ENCODE measurements around the gene COPS7A.

The COPS7A gene

DNA sequence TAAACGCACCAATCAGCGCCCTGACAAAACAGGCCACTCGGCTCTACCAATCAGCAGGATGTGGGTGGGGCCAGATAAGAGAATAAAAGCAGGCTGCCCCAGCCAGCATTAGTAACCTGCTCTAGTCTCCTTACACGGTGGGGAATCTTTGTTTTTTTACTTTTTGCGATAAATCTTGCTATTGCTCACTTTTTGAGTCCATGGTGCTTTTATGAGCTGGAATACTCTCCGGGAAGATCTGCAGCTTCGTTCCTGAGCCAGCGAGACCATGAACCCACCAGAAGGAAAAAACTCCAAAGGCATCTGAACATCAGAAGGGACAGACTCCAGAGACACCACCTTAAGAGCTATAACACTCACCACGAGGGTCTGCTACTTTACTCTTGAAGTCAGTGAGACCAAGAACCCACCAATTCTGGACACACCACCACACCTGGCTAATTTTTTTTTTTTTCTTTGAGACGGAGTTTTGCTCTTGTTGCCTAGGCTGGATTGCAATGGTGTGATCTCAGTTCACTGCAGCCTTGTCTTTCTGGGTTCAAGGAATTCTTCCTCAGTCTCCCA, 6.9 kb upstream of the COPS7A start:
- TF ChIP-seq, protein P1, sequence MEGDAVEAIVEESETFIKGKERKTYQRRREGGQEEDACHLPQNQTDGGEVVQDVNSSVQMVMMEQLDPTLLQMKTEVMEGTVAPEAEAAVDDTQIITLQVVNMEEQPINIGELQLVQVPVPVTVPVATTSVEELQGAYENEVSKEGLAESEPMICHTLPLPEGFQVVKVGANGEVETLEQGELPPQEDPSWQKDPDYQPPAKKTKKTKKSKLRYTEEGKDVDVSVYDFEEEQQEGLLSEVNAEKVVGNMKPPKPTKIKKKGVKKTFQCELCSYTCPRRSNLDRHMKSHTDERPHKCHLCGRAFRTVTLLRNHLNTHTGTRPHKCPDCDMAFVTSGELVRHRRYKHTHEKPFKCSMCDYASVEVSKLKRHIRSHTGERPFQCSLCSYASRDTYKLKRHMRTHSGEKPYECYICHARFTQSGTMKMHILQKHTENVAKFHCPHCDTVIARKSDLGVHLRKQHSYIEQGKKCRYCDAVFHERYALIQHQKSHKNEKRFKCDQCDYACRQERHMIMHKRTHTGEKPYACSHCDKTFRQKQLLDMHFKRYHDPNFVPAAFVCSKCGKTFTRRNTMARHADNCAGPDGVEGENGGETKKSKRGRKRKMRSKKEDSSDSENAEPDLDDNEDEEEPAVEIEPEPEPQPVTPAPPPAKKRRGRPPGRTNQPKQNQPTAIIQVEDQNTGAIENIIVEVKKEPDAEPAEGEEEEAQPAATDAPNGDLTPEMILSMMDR (IDR thresholded peaks at IDR 0.05; ENCODE audit: low read length) = no peak
- no peak for TF ChIP-seq EZH2phosphoT487 (IDR thresholded peaks at IDR 0.05; ENCODE audit: low read length)
- no peak for TF ChIP-seq EZH2 (optimal IDR thresholded peaks at IDR 0.05; ENCODE audit: low read depth, low read length)
- Histone ChIP-seq H3K4me3 (ENCODE audit: low read length) (no peak overlapping the region), H3K9ac (ENCODE audit: low read length) (no peak overlapping the region), H3K36me3 (replicated peaks; ENCODE audit: insufficient read depth, low read length) (no peaks in the 10 kb centered on the region), H3K79me2 (ENCODE audit: low read length) (no peaks in the 10 kb centered on the region), H2AFZ (ENCODE audit: low read length) (no peak overlapping the region), H3F3A (ENCODE audit: insufficient read depth, low read length) (no peaks in the 10 kb centered on the region), H3K27ac (ENCODE audit: low read length) (no peak overlapping the region), H3K4me1 (ENCODE audit: low read length) (no peaks in the 10 kb centered on the region), H4K20me1 (ENCODE audit: insufficient read depth, low read length) (no peaks in the 10 kb centered on the region), H3K27me3 (replicated peaks; ENCODE audit: insufficient read depth, low read length) (peaks cover 5% of the 10 kb centered on the region; the same call in 1 of the 2 replicates), H3K9me2 (replicated peaks; ENCODE audit: insufficient read depth, low read length) (no peaks in the 10 kb centered on the region), H3K9me3 (replicated peaks; ENCODE audit: insufficient read depth, low read length) (no peaks in the 10 kb centered on the region), H3K4me2 (ENCODE audit: low read depth, low read length) (no peak overlapping the region)
- no peak for DNase-seq

DNA sequence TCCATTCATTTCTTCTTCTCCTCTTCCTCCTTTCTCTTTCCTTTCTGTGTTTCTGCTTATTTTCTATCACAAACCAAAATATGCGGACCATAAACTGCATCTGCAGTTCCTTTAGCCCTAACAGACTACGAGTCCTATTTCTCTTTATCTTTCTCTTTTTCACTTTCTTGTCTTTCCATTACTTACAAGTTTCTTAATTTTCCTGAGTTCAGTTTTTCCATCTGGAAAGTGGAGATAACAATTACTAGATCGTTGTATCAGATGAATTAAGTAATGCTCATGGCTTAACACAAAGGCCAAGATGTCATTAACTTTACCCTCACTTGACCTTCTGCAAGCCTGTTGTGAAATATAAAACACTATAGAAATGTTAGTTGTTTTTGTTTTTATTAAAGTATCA, 983 bp upstream of the COPS7A start:
- no peaks in the 10 kb centered on the region for H3K36me3 ChIP-seq (replicated peaks; ENCODE audit: insufficient read depth, low read length)
- H4K20me1 ChIP-seq (ENCODE audit: insufficient read depth, low read length) = no peaks in the 10 kb centered on the region
- no peak for TF ChIP-seq EZH2phosphoT487 (IDR thresholded peaks at IDR 0.05; ENCODE audit: low read length)
- TF ChIP-seq, protein P1 (IDR thresholded peaks at IDR 0.05; ENCODE audit: low read length) = no peak
- TF ChIP-seq EZH2 (optimal IDR thresholded peaks at IDR 0.05; ENCODE audit: low read depth, low read length) = no peak
- H3K79me2 ChIP-seq (ENCODE audit: low read length) = peaks cover 7% of the 10 kb centered on the region
- H3K4me3 ChIP-seq (ENCODE audit: low read length) = no peak overlapping the region
- H3K9me2 ChIP-seq (replicated peaks; ENCODE audit: insufficient read depth, low read length) = no peaks in the 10 kb centered on the region
- no peaks in the 10 kb centered on the region for H3K9me3 ChIP-seq (replicated peaks; ENCODE audit: insufficient read depth, low read length)
- H3K4me2 ChIP-seq (ENCODE audit: low read depth, low read length) = 0 out of 2 replicates have a peak overlapping the region, but pooled peaks have one; percentile 68
- 0 out of 2 replicates have a peak overlapping the region, but pooled peaks have one; percentile 89 for H2AFZ ChIP-seq (ENCODE audit: low read length)
- peaks cover 7% of the 10 kb centered on the region for H3F3A ChIP-seq (ENCODE audit: insufficient read depth, low read length)
- H3K27me3 ChIP-seq (replicated peaks; ENCODE audit: insufficient read depth, low read length) = no peaks in the 10 kb centered on the region
- no peak overlapping the region for H3K27ac ChIP-seq (ENCODE audit: low read length)
- no peak for DNase-seq
- no peak overlapping the region; the same call in 1 of the 2 replicates for H3K9ac ChIP-seq (ENCODE audit: low read length)
- H3K4me1 ChIP-seq (ENCODE audit: low read length) = peaks cover 6% of the 10 kb centered on the region

DNA sequence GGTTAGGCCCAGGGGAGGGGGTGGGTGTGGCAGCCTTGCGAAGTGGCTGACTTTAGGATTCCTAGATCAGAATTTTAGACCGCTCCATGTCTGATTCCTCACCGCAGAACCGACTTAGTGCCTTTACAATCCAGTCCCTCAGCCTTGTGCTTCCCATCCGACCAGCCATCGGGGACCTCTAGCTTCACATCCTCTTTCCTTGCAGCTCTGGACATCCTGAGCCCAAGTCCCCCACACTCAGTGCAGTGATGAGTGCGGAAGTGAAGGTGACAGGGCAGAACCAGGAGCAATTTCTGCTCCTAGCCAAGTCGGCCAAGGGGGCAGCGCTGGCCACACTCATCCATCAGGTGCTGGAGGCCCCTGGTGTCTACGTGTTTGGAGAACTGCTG, 557 bp downstream of the COPS7A start:
- Histone ChIP-seq H3K79me2 (ENCODE audit: low read length) (peaks cover 7% of the 10 kb centered on the region), H3K27me3 (replicated peaks; ENCODE audit: insufficient read depth, low read length) (no peaks in the 10 kb centered on the region), H3K9me3 (replicated peaks; ENCODE audit: insufficient read depth, low read length) (no peaks in the 10 kb centered on the region), H2AFZ (ENCODE audit: low read length) (peak overlapping the region; percentile 68), H3K9ac (ENCODE audit: low read length) (peak overlapping the region; percentile 70), H3K4me1 (ENCODE audit: low read length) (peaks cover 6% of the 10 kb centered on the region), H3K4me2 (ENCODE audit: low read depth, low read length) (peak overlapping the region; percentile 95), H3K4me3 (ENCODE audit: low read length) (peak overlapping the region; percentile 70), H3F3A (ENCODE audit: insufficient read depth, low read length) (peaks cover 7% of the 10 kb centered on the region), H3K27ac (ENCODE audit: low read length) (peak overlapping the region; percentile 73), H4K20me1 (ENCODE audit: insufficient read depth, low read length) (no peaks in the 10 kb centered on the region), H3K36me3 (replicated peaks; ENCODE audit: insufficient read depth, low read length) (0 out of 2 replicates have a peak, but pooled peaks cover 5% of the 10 kb centered on the region), H3K9me2 (replicated peaks; ENCODE audit: insufficient read depth, low read length) (no peaks in the 10 kb centered on the region)
- DNase-seq = peak; percentile 51
- no peak for TF ChIP-seq EZH2phosphoT487 (IDR thresholded peaks at IDR 0.05; ENCODE audit: low read length)
- TF ChIP-seq, protein P1 (IDR thresholded peaks at IDR 0.05; ENCODE audit: low read length) = no peak
- no peak for TF ChIP-seq EZH2 (optimal IDR thresholded peaks at IDR 0.05; ENCODE audit: low read depth, low read length)
